ENCODE measurements around the gene MYLK. TPM values are rescaled to one million over a fixed set of nuclear protein-coding genes. Genes with fewer than 3 reads are reported as not detected.

The MYLK gene
- total and polyA plus RNA-seq, 9 donors, result 16.4 to 34.5 (median 27.0) TPM

GRCh38 chr3:123700791-123701722, 183.1 kb downstream of the MYLK start:
- Histone ChIP-seq H3K9me3 (replicated peaks; ENCODE audit: control insufficient read depth, low read depth, low read length) (no peaks in the 10 kb centered on the region), H3K27me3 (ENCODE audit: control insufficient read depth, insufficient read depth, low read length) (no peaks in the 10 kb centered on the region), H3K36me3 (ENCODE audit: control insufficient read depth, insufficient read depth, low read length) (no peaks in the 10 kb centered on the region), H3K4me1 (ENCODE audit: control insufficient read depth, insufficient read depth, low read length) (peaks cover 18% of the 10 kb centered on the region), H3K4me3 (ENCODE audit: low read length) (peak overlapping the region; percentile 31), H3K27ac (ENCODE audit: low read length) (no peak overlapping the region)
- WGBS (ENCODE audit: insufficient coverage), result 65% methylated on average over 16 of the region's 23 CpGs
- DNase-seq, result peak; percentile 56

DNA sequence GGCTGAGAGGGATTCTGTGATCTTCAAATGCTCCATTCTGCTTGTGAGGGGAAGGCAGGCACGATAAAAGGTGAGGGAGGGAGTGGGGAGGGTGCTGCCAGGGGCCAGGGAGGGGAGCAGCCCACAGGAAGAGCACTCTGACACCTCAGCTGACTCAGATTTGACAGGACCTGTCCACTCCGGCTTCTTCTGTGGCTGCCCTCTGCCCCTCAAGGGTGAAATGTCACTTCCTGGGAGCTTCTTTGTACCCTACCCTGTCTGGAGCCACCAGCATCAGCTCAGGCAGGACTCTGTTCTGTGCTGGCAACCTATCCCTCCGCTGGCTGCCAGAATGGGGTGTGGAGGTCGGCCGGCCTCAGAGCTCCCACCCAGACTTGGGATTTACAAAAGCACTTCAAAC, 185.3 kb downstream of the MYLK start:
- no peaks in the 10 kb centered on the region for H3K27me3 ChIP-seq (ENCODE audit: control insufficient read depth, insufficient read depth, low read length)
- no peak overlapping the region for H3K27ac ChIP-seq (ENCODE audit: low read length)
- no peaks in the 10 kb centered on the region for H3K36me3 ChIP-seq (ENCODE audit: control insufficient read depth, insufficient read depth, low read length)
- DNase-seq, result no peak
- peak overlapping the region; percentile 31 for H3K4me3 ChIP-seq (ENCODE audit: low read length)
- peaks cover 31% of the 10 kb centered on the region for H3K4me1 ChIP-seq (ENCODE audit: control insufficient read depth, insufficient read depth, low read length)
- no peaks in the 10 kb centered on the region for H3K9me3 ChIP-seq (replicated peaks; ENCODE audit: control insufficient read depth, low read depth, low read length)
- 50% methylated on average over 1 of the region's 5 CpGs for WGBS (ENCODE audit: insufficient coverage)

DNA sequence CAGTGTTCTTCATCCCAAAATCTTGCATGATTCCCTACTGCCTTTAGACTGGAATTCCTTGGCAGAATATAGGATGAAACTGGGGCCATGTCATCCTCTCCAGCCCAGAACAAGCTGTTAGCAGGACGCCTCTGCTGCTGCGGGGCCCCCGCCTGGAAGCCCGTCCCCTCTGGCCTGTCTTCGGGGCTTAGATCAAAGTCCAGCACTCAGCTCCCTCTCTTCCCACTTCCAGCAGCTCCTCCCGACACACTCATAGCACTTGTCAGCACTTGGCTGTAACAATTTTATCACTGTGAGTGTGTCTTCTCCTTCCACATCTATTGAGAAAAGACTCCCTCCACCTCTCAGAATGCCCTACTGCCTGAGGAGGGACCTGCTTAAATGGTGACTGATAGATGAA, 187.3 kb downstream of the MYLK start:
- WGBS (ENCODE audit: insufficient coverage), result 22% methylated on average over 6 of the region's 6 CpGs
- Histone ChIP-seq H3K9me3 (replicated peaks; ENCODE audit: control insufficient read depth, low read depth, low read length) (no peaks in the 10 kb centered on the region), H3K27me3 (ENCODE audit: control insufficient read depth, insufficient read depth, low read length) (no peaks in the 10 kb centered on the region), H3K4me3 (ENCODE audit: low read length) (no peak overlapping the region), H3K36me3 (ENCODE audit: control insufficient read depth, insufficient read depth, low read length) (no peaks in the 10 kb centered on the region), H3K27ac (ENCODE audit: low read length) (no peak overlapping the region), H3K4me1 (ENCODE audit: control insufficient read depth, insufficient read depth, low read length) (peaks cover 42% of the 10 kb centered on the region)
- DNase-seq, result peak; percentile 70

DNA sequence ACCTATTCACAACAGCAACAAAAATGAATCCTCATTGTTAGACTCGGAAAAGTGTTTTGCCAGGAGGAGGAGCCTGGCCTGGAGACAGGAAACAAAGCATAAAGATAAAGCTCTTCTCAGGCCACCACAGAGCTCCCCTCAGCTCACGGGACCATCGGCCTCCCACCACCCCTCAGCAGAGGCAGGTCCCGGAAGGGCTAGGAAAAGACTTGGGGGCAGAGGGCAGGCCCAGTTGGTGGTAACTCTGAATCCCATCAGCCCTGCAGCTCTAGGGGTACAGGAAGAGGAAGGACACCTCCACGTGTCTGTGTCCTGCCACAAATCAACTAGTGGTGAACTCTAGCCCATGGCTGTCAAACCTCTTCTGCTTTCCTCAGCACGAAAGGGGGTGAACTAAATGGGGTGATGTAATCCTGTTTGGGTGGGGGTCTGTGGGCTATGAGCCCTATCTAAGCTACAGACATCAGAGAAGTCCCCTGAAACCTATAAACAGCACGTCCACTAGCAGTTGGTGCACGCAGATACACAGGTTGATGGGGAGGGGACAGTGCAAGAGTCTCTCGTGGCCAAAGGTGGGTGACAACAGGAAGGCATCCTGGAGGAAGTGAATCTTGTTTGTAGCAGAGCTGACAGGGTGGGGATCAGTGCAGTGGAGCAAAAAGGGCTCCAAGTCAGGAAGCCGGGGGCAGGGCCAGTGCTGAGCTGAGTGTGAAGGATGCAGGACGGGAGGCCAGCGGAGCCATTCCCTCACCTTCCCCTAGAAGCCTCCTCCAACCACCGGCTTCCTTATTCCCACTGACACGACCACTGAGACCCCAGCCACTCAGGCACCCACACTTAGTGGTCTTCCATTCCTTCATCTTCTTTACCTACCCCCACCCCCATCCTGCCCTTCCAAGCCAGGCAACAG, 188.1 kb downstream of the MYLK start:
- Histone ChIP-seq H3K4me1 (ENCODE audit: control insufficient read depth, insufficient read depth, low read length) (peaks cover 40% of the 10 kb centered on the region), H3K27ac (ENCODE audit: low read length) (peak overlapping the region; percentile 76), H3K4me3 (ENCODE audit: low read length) (no peak overlapping the region), H3K9me3 (replicated peaks; ENCODE audit: control insufficient read depth, low read depth, low read length) (no peaks in the 10 kb centered on the region), H3K36me3 (ENCODE audit: control insufficient read depth, insufficient read depth, low read length) (no peaks in the 10 kb centered on the region), H3K27me3 (ENCODE audit: control insufficient read depth, insufficient read depth, low read length) (no peaks in the 10 kb centered on the region)
- DNase-seq, result no peak
- WGBS (ENCODE audit: insufficient coverage), result 72% methylated on average over 6 of the region's 14 CpGs

- Histone ChIP-seq H3K27ac (ENCODE audit: low read length) (peak overlapping the region; percentile 84), H3K27me3 (ENCODE audit: control insufficient read depth, insufficient read depth, low read length) (no peaks in the 10 kb centered on the region), H3K9me3 (replicated peaks; ENCODE audit: control insufficient read depth, low read depth, low read length) (no peaks in the 10 kb centered on the region), H3K4me1 (ENCODE audit: control insufficient read depth, insufficient read depth, low read length) (peaks cover 40% of the 10 kb centered on the region), H3K4me3 (ENCODE audit: low read length) (no peak overlapping the region), H3K36me3 (ENCODE audit: control insufficient read depth, insufficient read depth, low read length) (no peaks in the 10 kb centered on the region)
- 60% methylated on average over 2 of the region's 2 CpGs for WGBS (ENCODE audit: insufficient coverage)
- DNase-seq, result no peak
These were observed 189.0 kb downstream of the MYLK start for GRCh38 chr3:123695152-123695551.

GRCh38 chr3:123694366-123695087, 189.6 kb downstream of the MYLK start:
- H3K27ac ChIP-seq (ENCODE audit: low read length), result peak overlapping the region; percentile 84
- no peaks in the 10 kb centered on the region for H3K27me3 ChIP-seq (ENCODE audit: control insufficient read depth, insufficient read depth, low read length)
- no peaks in the 10 kb centered on the region for H3K36me3 ChIP-seq (ENCODE audit: control insufficient read depth, insufficient read depth, low read length)
- no peak overlapping the region for H3K4me3 ChIP-seq (ENCODE audit: low read length)
- no peaks in the 10 kb centered on the region for H3K9me3 ChIP-seq (replicated peaks; ENCODE audit: control insufficient read depth, low read depth, low read length)
- peaks cover 40% of the 10 kb centered on the region for H3K4me1 ChIP-seq (ENCODE audit: control insufficient read depth, insufficient read depth, low read length)
- 55% methylated on average over 5 of the region's 6 CpGs for WGBS (ENCODE audit: insufficient coverage)
- peak; percentile 62 for DNase-seq

- H3K9me3 ChIP-seq (replicated peaks; ENCODE audit: control insufficient read depth, low read depth, low read length), result no peaks in the 10 kb centered on the region
- DNase-seq, result no peak
- H3K4me3 ChIP-seq (ENCODE audit: low read length), result no peak overlapping the region
- H3K27ac ChIP-seq (ENCODE audit: low read length), result peak overlapping the region; percentile 84
- WGBS (ENCODE audit: insufficient coverage), result no CpG with 5 or more reads among the region's 2 CpGs
- H3K27me3 ChIP-seq (ENCODE audit: control insufficient read depth, insufficient read depth, low read length), result no peaks in the 10 kb centered on the region
- peaks cover 40% of the 10 kb centered on the region for H3K4me1 ChIP-seq (ENCODE audit: control insufficient read depth, insufficient read depth, low read length)
- H3K36me3 ChIP-seq (ENCODE audit: control insufficient read depth, insufficient read depth, low read length), result no peaks in the 10 kb centered on the region
These were observed 190.4 kb downstream of the MYLK start for GRCh38 chr3:123693584-123694190.

GRCh38 chr3:123692671-123693070, 191.5 kb downstream of the MYLK start:
- no peak for DNase-seq
- Histone ChIP-seq H3K4me1 (ENCODE audit: control insufficient read depth, insufficient read depth, low read length) (peaks cover 40% of the 10 kb centered on the region), H3K27ac (ENCODE audit: low read length) (no peak overlapping the region), H3K9me3 (replicated peaks; ENCODE audit: control insufficient read depth, low read depth, low read length) (no peaks in the 10 kb centered on the region), H3K4me3 (ENCODE audit: low read length) (no peak overlapping the region), H3K27me3 (ENCODE audit: control insufficient read depth, insufficient read depth, low read length) (no peaks in the 10 kb centered on the region), H3K36me3 (ENCODE audit: control insufficient read depth, insufficient read depth, low read length) (no peaks in the 10 kb centered on the region)
- WGBS (ENCODE audit: insufficient coverage), result 88% methylated on average over 7 of the region's 13 CpGs

DNA sequence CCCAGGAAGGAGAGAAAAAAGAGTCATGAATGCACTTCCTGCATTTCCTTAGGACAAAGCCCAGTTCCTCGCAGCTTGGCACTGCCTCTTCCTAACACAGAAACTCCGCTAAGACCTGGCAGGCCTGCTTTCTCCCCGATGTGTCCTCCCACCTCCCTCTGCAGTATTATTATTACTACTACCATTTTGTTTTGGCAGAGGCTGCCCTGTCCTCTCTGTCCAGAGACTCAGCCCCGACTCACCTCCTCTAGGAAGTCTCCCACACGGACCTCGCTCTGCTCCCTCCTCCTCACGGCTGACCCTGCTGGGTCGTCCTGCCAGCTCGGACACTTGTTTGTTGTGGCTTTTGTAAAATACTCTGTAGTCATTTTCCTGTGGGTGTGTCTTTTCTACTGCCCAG, 192.1 kb downstream of the MYLK start:
- DNase-seq, result no peak
- Histone ChIP-seq H3K27me3 (ENCODE audit: control insufficient read depth, insufficient read depth, low read length) (no peaks in the 10 kb centered on the region), H3K4me3 (ENCODE audit: low read length) (no peak overlapping the region), H3K27ac (ENCODE audit: low read length) (peak overlapping the region; percentile 33), H3K36me3 (ENCODE audit: control insufficient read depth, insufficient read depth, low read length) (no peaks in the 10 kb centered on the region), H3K4me1 (ENCODE audit: control insufficient read depth, insufficient read depth, low read length) (peaks cover 38% of the 10 kb centered on the region), H3K9me3 (replicated peaks; ENCODE audit: control insufficient read depth, low read depth, low read length) (no peaks in the 10 kb centered on the region)
- 94% methylated on average over 4 of the region's 9 CpGs for WGBS (ENCODE audit: insufficient coverage)

Measured in muscle of leg (tissue), 11 donors.